SW 1271 (cell line): ENCODE results near the gene GOLGA7B.
"Not testable (repeated sequence)": the region's sequence is repeated elsewhere in the genome, so short reads cannot be mapped to it uniquely, and the experiment has no call there.

ENCODE experiments used
- DNase-seq, 2 experiments: peaks; one replicate each; lab custom pipeline; 2025; lab: John Stamatoyannopoulos, UW

GOLGA7B gene

DNA sequence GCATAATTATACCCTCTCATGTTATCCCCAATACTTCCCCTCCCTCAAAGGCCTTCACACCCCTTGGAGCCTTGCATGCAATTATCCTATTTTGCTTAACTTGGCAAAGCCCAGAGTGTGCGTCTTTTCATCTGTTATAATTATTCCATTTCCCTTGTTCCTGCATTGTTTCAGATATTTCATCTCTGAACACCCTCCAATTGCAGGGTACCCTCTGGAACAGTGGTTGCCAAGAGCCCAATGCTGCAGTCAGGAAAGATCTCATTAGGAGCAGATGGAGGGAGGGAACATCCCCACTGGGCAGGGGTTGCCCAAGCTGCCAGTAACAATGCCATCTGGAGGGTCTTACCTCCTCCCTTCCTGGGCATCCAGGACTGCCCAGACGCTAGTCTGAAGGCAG, 18.4 kb upstream of the GOLGA7B start:
- DNase-seq: no peak

DNA sequence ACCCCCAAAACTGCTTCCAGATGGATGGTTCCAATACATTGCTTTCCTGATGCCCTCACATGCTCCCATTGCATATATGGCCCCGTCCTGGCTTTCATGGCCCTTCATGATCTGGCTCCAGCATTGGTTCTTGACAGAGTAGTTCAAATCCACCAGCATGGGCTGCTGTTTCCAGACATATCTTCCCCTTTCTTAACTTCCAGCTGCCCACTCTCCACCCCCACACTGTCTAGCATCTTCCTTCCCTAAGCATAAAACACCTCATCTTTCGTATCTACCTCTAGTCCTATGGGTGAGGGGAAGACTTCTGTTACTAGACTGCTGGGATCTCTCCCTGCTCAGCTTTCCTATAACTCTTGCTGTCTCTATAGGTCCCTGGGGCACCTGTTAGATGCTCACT, 13.2 kb upstream of the GOLGA7B start:
- DNase-seq: no peak

DNA sequence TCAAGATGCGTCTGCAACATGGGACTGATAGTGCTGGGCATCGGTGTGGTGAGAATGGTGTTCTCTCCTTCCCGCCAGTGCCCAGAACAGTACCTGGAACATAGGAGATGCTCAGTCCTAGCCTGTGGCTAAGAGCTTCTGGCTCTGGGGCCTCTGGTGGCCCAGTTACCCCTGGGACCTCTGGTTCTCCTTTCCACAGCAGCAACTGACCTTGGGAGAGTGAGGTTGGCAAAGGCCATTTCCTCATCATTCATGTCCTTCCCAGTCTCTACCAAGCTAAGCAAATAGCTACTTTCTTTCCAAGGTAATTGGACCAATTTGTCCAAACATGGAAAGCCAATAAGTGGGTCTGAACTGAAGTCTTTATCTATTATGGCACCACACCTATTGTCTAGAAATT, 11.6 kb upstream of the GOLGA7B start:
- DNase-seq: no peak

DNA sequence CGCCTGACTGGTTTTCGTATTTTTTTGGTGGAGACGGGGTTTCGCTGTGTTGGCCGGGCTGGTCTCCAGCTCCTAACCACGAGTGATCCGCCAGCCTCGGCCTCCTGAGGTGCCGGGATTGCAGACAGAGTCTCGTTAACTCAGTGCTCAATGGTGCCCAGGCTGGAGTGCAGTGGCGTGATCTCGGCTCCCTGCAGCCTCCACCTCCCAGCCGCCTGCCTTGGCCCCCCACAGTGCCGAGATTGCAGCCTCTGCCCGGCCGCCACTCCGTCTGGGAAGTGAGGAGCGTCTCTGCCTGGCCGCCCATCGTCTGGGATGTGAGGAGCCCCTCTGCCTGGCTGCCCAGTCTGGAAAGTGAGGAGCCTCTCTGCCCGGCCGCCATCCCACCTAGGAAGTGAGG, 8.5 kb upstream of the GOLGA7B start:
- DNase-seq: not testable (repeated sequence)

DNA sequence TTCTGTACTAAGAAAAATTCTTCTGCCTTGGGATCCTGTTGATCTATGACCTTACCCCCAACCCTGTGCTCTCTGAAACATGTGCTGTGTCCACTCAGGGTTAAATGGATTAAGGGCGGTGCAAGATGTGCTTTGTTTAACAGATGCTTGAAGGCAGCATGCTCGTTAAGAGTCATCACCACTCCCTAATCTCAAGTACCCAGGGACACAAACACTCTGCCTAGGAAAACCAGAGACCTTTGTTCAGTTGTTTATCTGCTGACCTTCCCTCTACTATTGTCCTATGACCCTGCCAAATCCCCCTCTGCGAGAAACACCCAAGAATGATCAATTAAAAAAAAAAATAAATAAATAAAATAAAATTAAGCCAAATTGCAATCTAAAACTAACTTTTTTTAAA, 7.5 kb upstream of the GOLGA7B start:
- not testable (repeated sequence) for DNase-seq

DNA sequence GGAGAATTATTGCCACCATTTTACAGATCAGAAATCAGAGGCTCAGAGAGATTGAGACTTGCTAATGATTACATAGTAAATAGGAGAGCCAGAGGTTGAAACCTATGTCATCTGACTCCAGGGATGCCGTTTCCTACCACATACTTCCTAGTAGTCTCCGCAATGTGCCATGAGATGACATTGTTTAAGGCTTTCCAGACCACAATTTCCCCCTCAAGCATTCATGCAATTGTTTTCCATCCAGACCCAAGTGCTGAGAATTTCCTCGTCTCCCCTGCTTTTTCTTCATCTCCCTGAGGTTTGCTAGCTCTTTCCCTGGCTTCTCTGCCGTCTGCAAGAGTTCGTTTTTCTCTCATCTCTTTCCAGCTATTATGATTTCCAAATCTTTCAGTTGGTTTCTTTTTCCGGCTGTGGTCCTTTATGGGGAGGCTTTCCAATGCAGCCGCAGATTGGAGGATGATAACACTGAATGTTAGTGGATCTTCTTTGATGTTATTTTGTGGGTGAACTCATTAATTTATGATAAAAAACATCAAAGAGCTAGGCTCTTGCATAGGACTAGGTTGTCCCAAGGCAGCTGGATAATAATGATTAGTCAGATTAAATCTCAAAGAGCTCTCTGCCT, 6.9 kb upstream of the GOLGA7B start:
- no peak for DNase-seq

DNA sequence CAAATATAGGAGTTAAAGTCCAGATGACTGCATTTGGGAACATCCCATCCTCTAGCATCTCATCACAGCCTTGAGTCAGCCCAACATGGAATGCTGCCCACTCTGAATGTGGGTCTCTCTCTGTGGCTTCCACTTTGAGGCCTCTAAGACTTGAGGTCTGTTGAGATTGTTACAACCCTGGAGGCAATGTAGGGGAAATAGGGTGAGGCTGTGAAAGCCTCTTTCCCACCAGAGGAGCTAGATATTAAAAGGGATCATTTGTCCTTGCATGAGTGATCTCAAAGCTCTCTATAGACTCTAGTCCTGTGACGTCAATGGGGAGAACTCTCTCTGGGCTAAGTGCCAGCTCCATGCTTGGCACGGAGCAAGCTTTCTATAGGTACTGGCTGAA, 6.4 kb upstream of the GOLGA7B start:
- DNase-seq: no peak

DNA sequence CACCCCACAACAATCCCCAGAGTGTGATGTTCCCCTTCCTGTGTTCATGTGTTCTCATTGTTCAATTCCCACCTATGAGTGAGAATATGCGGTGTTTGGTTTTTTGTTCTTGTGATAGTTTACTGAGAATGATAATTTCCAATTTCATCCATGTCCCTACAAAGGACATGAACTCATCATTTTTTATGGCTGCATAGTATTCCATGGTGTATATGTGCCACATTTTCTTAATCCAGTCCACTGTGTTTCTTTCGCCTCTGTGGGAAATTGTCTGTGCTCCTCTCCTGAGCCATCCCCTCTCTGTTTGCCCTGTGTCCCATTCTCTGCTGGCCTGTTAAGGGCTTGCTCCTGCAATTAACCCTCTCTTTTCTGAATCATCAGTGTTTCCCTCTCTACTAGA, 5.7 kb upstream of the GOLGA7B start:
- not testable (repeated sequence) for DNase-seq

DNA sequence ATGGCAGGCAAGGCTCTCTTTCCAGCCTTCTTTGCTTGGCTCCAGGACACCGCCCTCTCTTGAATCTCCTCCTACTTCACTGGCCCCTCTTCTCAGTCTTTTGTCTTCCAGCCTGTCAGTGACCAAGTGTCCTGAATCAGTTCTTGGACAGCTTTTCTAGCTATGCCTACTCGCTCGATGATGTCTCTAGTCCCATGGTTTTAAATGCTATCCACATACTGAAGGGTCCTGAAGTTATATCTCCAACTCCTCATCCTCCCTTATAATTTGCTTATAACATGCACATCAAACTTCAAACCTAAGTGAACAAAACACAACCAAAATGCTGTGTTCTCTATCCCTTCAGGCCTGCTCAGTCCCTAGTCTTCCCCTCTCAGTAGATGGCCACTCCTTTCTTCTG, 5.0 kb upstream of the GOLGA7B start:
- DNase-seq: no peak

DNA sequence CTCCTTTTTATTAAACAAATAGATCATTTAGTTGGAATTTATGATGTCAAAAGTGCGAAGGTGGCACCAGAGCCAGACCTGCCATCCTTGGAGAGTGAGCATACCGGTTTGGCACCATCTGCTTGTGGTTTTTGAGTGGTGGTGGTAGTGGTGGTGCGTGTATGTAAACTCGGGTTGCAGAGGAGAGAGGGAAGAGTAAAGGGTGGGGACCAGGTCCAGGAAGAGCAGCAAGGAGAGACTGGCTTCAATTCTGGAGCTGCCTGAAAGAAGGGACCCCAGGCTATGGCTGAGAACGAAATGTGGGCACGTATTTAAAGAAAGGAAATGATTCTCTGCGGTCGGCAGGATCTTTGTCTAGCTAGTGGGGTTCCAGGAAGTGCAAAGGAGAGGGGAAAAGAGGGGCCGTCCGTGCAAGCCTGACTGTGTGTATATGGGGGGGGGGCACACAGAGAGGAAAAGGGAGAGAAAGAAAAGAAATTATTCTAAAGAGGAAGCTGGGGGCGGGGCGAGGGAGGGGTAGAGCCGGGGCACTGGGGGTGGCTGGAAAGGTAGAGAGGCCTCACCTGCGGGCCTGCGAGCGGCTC, 448 bp upstream of the GOLGA7B start:
- DNase-seq: no peak

DNA sequence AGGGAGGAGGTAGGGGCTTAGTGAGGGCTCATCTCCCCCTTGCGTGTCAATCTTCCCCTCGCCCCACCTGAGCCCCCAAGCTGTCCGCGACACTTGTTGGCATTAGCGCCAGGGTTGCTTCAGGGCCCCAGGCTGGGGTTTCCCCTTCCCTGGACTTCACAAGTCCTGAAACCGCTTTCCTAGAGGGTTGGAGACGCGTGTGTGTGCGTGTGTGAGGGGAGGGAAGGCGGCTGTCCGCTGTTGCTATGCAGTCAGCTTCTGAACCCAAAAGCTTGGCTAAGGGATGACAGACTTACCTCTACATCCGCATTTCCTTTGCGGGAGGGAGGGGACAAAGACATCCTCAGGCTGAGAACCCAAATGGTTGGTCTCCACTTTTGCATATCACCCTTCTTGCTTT, 803 bp downstream of the GOLGA7B start:
- no peak for DNase-seq

DNA sequence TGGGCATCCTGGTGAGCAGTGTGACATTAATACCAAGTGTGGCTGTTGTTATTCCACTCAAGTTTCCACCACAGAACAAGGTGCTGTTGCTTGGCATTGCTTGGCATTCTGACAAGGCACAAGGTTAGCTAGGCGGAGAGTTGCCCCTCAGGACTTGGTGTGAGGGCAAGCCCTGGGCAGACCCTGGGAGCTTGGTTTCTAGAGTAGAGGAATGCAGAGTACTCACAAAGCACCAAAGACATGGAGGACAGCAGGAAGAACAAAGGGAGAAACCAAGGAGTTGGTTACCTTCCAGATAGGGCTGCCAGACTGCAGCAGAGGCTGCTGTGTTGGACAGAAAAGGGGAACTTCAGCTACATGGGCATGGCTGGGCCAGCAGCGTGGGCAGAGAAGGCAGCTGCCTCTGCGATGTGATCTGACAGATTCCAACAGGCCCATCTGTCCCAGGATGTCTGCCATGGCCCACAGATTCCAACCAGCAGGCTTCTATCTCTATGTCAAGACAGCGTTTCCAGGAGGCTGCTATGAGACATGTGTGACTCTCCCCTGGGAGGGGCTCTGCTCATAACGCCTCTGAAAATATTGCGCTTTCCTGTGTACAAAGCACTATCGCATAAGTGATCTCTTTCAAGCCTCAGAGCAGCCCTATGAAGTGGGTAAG, 1.8 kb downstream of the GOLGA7B start:
- no peak for DNase-seq

DNA sequence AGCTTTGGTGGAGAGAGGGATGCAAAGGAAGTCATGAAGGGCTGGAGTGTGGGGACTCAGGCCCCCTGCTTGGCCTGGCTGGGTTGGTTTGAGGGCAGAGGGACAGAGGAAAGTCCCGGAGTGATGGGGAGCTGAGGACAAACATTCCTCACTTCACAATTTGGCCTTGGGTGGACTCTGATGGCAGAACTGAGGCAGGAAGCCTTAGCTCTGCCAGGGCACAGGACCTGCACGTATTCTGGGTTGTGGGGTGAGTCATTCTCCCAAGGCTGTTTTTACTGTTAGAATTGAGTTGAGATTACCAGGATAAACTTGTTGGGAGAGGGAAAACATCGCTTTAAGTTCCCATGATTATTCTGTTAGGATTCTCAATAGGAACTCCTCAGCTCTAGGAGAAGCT, 2.6 kb downstream of the GOLGA7B start:
- DNase-seq: no peak

DNA sequence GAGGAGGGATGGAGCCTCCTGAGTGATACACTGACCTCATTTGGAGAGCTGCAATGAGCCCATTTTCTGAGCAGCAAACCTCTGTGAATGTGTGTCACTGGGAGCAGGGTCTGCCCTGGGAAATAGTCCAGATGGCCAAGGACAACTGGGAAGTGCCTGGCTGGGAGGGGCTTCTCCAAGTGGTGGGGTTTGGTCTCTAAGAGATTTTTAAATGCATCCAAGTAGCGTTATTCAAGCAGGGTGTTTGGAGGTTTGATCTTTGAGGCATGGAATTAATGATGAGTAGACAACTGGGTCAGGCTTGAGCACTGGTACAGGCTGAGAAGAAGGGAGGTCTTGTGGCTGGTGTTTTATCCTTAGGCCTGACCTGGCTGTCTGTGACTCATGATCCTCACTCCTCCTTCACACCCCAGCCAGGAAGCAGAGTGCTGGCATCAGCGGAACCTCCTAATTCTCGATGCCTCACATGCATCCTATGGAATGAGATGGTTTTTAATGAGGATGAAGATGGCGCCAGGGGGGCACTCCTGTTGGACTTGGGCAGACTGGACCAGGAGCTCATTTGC, 3.3 kb downstream of the GOLGA7B start:
- no peak for DNase-seq

DNA sequence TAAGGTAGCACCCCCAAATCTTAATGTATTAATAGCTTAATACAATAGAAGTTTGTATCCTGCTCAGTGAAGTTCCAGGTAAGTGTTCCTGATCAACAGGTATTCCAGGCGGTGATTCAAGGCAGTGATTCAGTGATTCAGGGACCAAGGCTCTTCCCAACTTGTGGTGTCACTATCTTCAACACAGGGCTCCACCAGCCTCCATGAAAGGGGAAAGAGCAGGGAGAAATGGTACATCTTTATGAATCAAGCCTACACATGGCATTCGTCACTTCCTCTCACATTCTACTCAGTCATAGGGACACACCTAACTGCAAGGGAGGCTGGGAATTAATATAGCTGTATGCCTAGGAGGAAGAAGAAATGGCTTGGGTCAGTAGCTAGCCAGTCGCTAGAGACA, 5.1 kb downstream of the GOLGA7B start:
- no peak for DNase-seq

DNA sequence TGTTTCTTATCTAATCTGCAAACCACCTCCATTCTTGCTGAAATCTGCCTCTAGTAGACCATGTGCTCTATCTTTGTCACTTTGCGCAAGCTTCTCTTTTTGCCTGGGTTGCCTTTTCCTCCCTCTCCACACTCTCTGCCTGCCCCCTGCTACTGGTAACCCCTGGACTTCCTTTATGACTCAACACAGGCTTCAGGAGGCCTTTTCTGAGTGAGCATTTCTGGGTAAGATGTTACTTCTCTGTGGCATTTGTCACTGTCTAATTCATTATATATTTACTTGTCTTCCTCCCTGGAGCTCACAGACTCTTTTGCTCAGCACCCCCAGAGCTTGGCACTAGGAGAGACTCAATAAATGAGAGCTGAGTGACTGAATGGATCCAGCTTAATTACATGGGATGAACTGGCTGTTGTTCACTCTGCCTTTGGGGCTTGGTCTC, 8.4 kb downstream of the GOLGA7B start:
- no peak for DNase-seq

DNA sequence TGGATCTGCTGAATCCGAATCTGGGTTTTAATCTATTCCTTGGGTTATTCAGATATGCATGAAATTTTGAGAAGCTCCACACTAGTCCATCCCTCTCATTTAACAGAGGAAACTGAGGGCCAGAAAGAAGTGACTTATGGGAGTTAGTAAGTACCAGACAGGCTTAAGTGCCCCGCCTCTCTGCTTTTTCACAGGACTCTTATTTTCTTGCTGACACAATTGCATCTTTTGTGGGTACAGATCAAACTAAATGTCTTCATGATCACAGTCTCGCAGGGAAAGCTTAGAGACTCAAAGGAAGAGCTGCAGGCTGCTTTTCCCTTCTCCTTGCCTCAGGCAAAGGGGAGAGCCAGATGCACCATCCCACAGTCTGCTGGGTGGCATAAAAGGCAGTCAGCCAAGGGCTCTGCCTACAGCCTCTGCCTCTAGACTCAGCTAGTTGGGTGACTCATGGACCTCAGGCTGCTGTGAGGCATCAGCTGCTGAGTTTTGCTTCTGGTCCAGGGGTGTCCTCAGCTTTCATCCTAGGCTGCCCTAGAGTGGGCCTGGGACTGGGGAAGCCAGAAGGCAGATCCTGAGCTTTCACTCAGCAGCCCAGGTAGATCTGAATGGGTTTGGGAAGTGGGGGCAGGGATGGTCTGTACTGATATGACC, 11.6 kb downstream of the GOLGA7B start:
- DNase-seq: peak in 1 of 2 experiments; percentile 56

DNA sequence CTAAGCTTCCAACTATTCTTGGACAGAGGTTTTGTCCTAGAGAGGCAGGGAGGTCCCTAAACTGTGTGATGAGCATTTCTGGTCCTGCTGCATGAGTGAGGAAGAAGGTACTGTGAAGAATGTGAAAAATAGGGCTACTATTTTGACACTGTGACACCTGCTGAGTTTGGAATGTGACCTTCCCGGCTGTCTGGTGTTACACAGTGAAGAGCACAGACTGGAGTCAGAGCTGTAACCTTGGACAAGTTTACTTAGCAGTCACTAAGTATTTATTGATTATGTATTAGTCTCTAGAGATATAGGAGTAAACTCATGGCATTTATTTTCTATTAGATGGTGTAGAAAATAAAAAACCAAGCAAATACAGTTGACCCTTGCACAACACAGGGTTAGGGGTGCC, 12.3 kb downstream of the GOLGA7B start:
- peak in 1 of 2 experiments; percentile 10 for DNase-seq

DNA sequence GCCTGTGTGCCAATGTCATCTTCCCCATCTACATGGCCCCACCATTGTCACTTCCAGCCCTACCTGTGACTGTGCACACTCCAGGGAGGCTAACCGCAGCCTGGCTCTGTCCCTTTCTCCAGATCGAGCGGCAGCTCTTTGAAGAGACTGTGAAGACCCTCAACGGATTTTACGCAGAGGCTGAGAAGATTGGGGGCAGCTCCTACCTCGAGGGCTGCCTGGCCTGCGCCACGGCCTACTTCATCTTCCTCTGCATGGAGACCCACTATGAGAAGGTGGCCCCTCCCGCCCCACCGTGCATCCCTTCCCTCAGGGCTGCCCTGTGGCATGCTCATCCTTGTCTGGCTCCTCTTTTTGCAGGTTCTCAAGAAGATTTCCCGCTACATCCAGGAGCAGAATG, 14.2 kb downstream of the GOLGA7B start:
- no peak for DNase-seq

DNA sequence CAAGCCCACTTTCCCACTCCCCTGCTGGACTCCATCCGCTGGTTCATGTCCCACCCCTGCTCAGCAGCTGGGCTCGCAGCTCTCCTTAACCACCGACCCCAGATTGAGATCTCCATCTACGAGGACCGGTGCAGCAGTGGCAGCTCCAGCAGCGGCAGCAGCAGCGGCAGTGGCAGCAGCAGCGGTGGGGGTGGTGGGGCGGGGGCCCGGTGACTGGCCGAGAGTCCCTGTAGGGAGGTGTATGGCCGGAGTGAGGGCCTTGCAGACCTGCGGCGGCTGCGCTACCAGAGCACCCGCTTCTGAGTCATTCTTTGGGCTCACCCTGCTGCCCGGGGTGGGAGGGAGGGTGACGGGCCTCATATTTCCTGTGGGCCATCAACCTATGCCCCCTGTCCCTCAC, 15.8 kb downstream of the GOLGA7B start:
- no peak for DNase-seq

DNA sequence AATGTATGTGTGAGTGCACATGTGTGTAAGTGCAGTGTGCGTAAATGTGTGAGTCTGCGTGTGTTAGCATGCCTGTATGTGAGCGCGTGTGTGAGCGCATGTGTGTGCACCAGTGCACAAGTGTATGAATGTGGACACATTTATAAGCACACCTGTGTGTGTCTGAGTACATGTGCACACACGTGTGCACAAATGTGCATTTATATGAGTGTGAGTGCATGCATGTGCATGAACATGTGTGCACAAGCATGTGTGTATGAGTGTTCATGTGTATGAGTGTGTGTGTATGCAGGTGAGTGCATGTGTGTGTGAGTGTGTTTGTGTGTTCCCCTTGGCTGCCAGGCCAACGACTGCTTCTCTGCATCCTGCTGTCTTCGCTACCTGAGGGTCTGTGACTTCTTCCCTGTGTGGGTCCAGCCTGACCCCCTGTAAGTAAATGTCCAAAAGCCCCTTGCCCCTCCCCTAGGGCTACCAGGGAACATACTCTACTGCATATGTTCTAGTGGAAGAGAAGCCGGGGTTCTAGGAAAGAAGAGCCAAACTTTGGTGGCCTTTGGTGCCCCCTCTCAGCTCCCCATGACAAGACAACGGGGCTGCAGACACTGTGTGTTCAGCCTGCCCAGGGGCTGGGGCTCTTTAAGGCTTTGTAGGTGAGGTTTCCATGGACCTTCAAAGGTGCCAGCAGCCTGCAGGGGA, 17.0 kb downstream of the GOLGA7B start:
- DNase-seq: no peak

DNA sequence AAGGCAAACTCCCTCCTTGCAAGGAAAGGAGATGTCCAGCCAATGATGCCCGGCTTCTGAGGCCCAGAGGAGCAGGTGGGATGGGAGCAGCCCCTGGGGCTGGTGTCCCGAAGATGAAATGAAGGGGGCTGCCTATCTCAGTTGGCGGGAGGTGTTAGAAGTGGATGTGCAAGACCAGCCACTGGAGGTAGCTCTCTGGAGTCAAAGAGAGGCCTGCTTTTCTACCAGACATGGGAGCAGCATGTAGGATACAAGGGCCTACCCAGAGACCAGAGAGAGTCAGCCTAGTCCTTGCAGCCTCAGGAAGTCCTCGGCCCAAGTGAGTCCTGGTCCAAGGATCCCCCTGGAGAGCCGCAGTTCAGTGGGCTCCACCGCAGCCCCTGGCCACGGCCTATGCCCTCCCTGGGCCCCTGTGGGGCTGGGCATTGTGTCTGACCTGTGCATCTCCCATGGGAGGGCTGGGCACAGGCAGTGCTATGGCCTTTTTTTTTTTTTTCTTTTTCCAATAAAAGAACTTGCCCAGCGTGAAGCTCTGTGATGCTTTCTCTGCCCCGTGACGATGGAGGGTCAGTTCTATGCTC, 17.7 kb downstream of the GOLGA7B start:
- DNase-seq: no peak
